Stimulated activated CD4-positive, alpha-beta T cell treated with anti-CD3 and anti-CD28 coated beads, Interleukin-1b, Interleukin-23, amount 100 ng/mL, for 4 hours (primary cell): ENCODE results near the gene CDKL5.
"Not testable (repeated sequence)": the region's sequence is repeated elsewhere in the genome, so short reads cannot be mapped to it uniquely, and the experiment has no call there.

Experiments
- DNase-seq, 2 donors: peaks; one replicate each; pipeline ENCODE4 v3.0.0-alpha.2; 2020; ENCODE audit warnings: low read depth in 2 of 2

The CDKL5 gene

GRCh38 chrX:18425199-18426003 is at the start of gene CDKL5:
CDKL5 (plus strand) TSS chrX:18425608; CDS start chrX:18507097, 81,489 bp downstream.
- DNase-seq: peak; percentile 87 to 93

- no peak for DNase-seq
These were observed 47.6 kb upstream of the CDKL5 start for GRCh38 chrX:18377796-18378195.

GRCh38 chrX:18389966-18390365 is 35.4 kb upstream of the CDKL5 start:
- no peak for DNase-seq

GRCh38 chrX:18390941-18391538 is 34.4 kb upstream of the CDKL5 start:
- peak; percentile 42 to 69 for DNase-seq

- no peak for DNase-seq
These were observed 30.9 kb upstream of the CDKL5 start for GRCh38 chrX:18394477-18394876.

- no peak for DNase-seq
These were observed 23.6 kb upstream of the CDKL5 start for GRCh38 chrX:18401848-18402213.

- DNase-seq: no peak
These were observed 18.7 kb upstream of the CDKL5 start for GRCh38 chrX:18406531-18407266.

GRCh38 chrX:18410038-18410437 is 15.4 kb upstream of the CDKL5 start:
- DNase-seq: no peak

- no peak for DNase-seq
These were observed 10.0 kb upstream of the CDKL5 start for GRCh38 chrX:18415386-18415785.

- no peak for DNase-seq
These were observed 3.1 kb upstream of the CDKL5 start for GRCh38 chrX:18422325-18422724.

GRCh38 chrX:18422886-18423285 is 2.5 kb upstream of the CDKL5 start:
- DNase-seq: no peak

GRCh38 chrX:18424482-18425198 is 768 bp upstream of the CDKL5 start:
- DNase-seq: no peak

GRCh38 chrX:18426004-18426320 is 554 bp downstream of the CDKL5 start:
- DNase-seq: no peak

- no peak for DNase-seq
These were observed 2.6 kb downstream of the CDKL5 start for GRCh38 chrX:18428006-18428405.

- not testable (repeated sequence) for DNase-seq
These were observed 7.9 kb downstream of the CDKL5 start for GRCh38 chrX:18433288-18433687.

GRCh38 chrX:18434896-18435295 is 9.5 kb downstream of the CDKL5 start:
- DNase-seq: no peak

GRCh38 chrX:18436017-18436416 is 10.6 kb downstream of the CDKL5 start:
- no peak for DNase-seq

GRCh38 chrX:18440835-18441234 is 15.4 kb downstream of the CDKL5 start:
- DNase-seq: no peak

- no peak for DNase-seq
These were observed 16.5 kb downstream of the CDKL5 start for GRCh38 chrX:18441780-18442367.

- DNase-seq: no peak
These were observed 23.0 kb downstream of the CDKL5 start for GRCh38 chrX:18448416-18448815.

- DNase-seq: no peak
These were observed 23.8 kb downstream of the CDKL5 start for GRCh38 chrX:18449236-18449635.

GRCh38 chrX:18455384-18455783 is 30.0 kb downstream of the CDKL5 start:
- no peak for DNase-seq
